ENCODE results near the gene PIGN. TPM values are rescaled to one million over a fixed set of nuclear protein-coding genes. Genes with fewer than 3 reads are reported as not detected.

PIGN gene
- total RNA-seq, 1 experiment from 2014 or later, result 29.5 TPM

- CTCF ChIA-PET, result no interaction called here
- TF ChIP-seq, protein P1, sequence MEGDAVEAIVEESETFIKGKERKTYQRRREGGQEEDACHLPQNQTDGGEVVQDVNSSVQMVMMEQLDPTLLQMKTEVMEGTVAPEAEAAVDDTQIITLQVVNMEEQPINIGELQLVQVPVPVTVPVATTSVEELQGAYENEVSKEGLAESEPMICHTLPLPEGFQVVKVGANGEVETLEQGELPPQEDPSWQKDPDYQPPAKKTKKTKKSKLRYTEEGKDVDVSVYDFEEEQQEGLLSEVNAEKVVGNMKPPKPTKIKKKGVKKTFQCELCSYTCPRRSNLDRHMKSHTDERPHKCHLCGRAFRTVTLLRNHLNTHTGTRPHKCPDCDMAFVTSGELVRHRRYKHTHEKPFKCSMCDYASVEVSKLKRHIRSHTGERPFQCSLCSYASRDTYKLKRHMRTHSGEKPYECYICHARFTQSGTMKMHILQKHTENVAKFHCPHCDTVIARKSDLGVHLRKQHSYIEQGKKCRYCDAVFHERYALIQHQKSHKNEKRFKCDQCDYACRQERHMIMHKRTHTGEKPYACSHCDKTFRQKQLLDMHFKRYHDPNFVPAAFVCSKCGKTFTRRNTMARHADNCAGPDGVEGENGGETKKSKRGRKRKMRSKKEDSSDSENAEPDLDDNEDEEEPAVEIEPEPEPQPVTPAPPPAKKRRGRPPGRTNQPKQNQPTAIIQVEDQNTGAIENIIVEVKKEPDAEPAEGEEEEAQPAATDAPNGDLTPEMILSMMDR (IDR thresholded peaks at IDR 0.05; ENCODE audit: unreplicated experiment), result no peak
- Mint-ChIP-seq H3K36me3 (ENCODE audit: insufficient read depth, unreplicated experiment) (no peaks in the 10 kb centered on the region), H3K4me3 (ENCODE audit: unreplicated experiment) (no peak overlapping the region), H3K27me3 (ENCODE audit: insufficient read depth, unreplicated experiment) (no peaks in the 10 kb centered on the region), H3K9me3 (ENCODE audit: unreplicated experiment) (no peaks in the 10 kb centered on the region), H3K27ac (ENCODE audit: low read depth, unreplicated experiment) (no peak overlapping the region), H3K4me1 (ENCODE audit: insufficient read depth, unreplicated experiment) (no peaks in the 10 kb centered on the region)
- no TSS peak for BruUV-seq (replicated peaks)
- DNase-seq (ENCODE audit: unreplicated experiment), result no peak
- POLR2A ChIA-PET, result no interaction called here
- intact Hi-C loops (cut with micrococcal nuclease), result no loop called here
These were observed 95.3 kb downstream of the PIGN start for GRCh38 chr18:62091487-62092120.

DNA sequence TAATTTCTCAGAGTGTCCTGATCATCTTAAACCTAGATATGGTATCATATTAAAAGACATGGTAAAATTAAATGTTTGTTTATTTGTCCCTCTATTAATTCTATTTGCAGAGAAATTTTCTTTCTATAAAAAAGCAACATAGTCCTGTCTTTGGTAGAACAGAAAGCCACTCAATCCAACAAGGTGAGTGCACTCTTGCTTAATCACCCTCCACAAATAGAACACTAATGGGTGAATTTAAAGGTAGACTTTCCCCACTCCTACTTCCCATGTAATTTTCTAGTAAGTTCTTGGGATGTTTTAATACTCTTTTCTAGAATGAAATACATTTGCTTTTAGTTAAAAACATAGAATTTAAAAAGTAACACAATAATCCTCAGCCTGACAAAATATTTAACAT is 97.7 kb downstream of the PIGN start:
- Mint-ChIP-seq H3K9me3 (ENCODE audit: unreplicated experiment) (no peaks in the 10 kb centered on the region), H3K27me3 (ENCODE audit: insufficient read depth, unreplicated experiment) (no peaks in the 10 kb centered on the region), H3K36me3 (ENCODE audit: insufficient read depth, unreplicated experiment) (no peaks in the 10 kb centered on the region), H3K4me3 (ENCODE audit: unreplicated experiment) (no peak overlapping the region), H3K27ac (ENCODE audit: low read depth, unreplicated experiment) (no peak overlapping the region), H3K4me1 (ENCODE audit: insufficient read depth, unreplicated experiment) (no peaks in the 10 kb centered on the region)
- no peak for DNase-seq (ENCODE audit: unreplicated experiment)
- BruUV-seq (replicated peaks), result no TSS peak
- intact Hi-C loops (cut with micrococcal nuclease), result no loop called here
- TF ChIP-seq, protein P1 (IDR thresholded peaks at IDR 0.05; ENCODE audit: unreplicated experiment), result no peak
- CTCF ChIA-PET, result interaction anchor here (0.7 to 1.1 kb wide), 2 partner anchors 42 to 165 kb away, joined by 3 read pairs; no protein-coding TSS in a partner anchor
- POLR2A ChIA-PET, result no interaction called here

GRCh38 chr18:62088156-62088555 is 98.7 kb downstream of the PIGN start:
- Mint-ChIP-seq H3K4me3 (ENCODE audit: unreplicated experiment) (no peak overlapping the region), H3K9me3 (ENCODE audit: unreplicated experiment) (no peaks in the 10 kb centered on the region), H3K27ac (ENCODE audit: low read depth, unreplicated experiment) (no peak overlapping the region), H3K27me3 (ENCODE audit: insufficient read depth, unreplicated experiment) (no peaks in the 10 kb centered on the region), H3K36me3 (ENCODE audit: insufficient read depth, unreplicated experiment) (no peaks in the 10 kb centered on the region), H3K4me1 (ENCODE audit: insufficient read depth, unreplicated experiment) (no peaks in the 10 kb centered on the region)
- no peak for DNase-seq (ENCODE audit: unreplicated experiment)
- no TSS peak for BruUV-seq (replicated peaks)
- ChIA-PET POLR2A (no interaction called here), CTCF (interaction anchor here (0.6 to 1.1 kb wide), 4 partner anchors 13 to 192 kb away, joined by 3 read pairs; no protein-coding TSS in a partner anchor)
- intact Hi-C loops (cut with micrococcal nuclease), result no loop called here
- TF ChIP-seq, protein P1 (IDR thresholded peaks at IDR 0.05; ENCODE audit: unreplicated experiment), result no peak

GRCh38 chr18:62085756-62086155 is 101.1 kb downstream of the PIGN start:
- ChIA-PET CTCF (interaction anchor here (0.6 to 1.2 kb wide), 2 partner anchors 504 to 1537 kb away, joined by 3 to 6 read pairs; no protein-coding TSS in a partner anchor), POLR2A (no interaction called here)
- Mint-ChIP-seq H3K4me1 (ENCODE audit: insufficient read depth, unreplicated experiment) (no peaks in the 10 kb centered on the region), H3K9me3 (ENCODE audit: unreplicated experiment) (no peaks in the 10 kb centered on the region), H3K27ac (ENCODE audit: low read depth, unreplicated experiment) (no peak overlapping the region), H3K36me3 (ENCODE audit: insufficient read depth, unreplicated experiment) (no peaks in the 10 kb centered on the region), H3K27me3 (ENCODE audit: insufficient read depth, unreplicated experiment) (no peaks in the 10 kb centered on the region), H3K4me3 (ENCODE audit: unreplicated experiment) (no peak overlapping the region)
- no peak for DNase-seq (ENCODE audit: unreplicated experiment)
- intact Hi-C loops (cut with micrococcal nuclease), result no loop called here
- TF ChIP-seq, protein P1 (IDR thresholded peaks at IDR 0.05; ENCODE audit: unreplicated experiment), result no peak
- BruUV-seq (replicated peaks), result no TSS peak

Measured in MCF 10A (cell line).